Measurements from ENCODE around the gene PBX3. TPM values are rescaled to one million over a fixed set of nuclear protein-coding genes. Genes with fewer than 3 reads are reported as not detected.

Gene PBX3
- total and polyA plus RNA-seq, 9 of the 15 experiments (the other 6 are each of a cell fraction or from before 2014, with no cell fraction given) = 0.14 to 5.8 (median 0.92) TPM

GRCh38 chr9:125703662-125704061, 43.5 kb upstream of the PBX3 start (continued):
- TF ChIP-seq GTF3C2 (IDR thresholded peaks at IDR 0.05; ENCODE audit: borderline replicate concordance, extremely low read depth, insufficient read length) (no peak), AFF1 (IDR thresholded peaks at IDR 0.05; ENCODE audit: low read depth in 1 of 2, partially characterized antibody in 2 of 2) (no peak), KLF13 (tag; IDR thresholded peaks at IDR 0.05; ENCODE audit: borderline replicate concordance, low read depth) (no peak), SIN3B (IDR thresholded peaks at IDR 0.05; ENCODE audit: low read depth) (no peak), JUNB (CRISPR knock-in tag; conservative IDR thresholded peaks at IDR 0.05) (no peak), MAFG (tag; conservative IDR thresholded peaks at IDR 0.05) (no peak)
